ENCODE data around the gene BICD1. TPM values are rescaled to one million over a fixed set of nuclear protein-coding genes. Genes with fewer than 3 reads are reported as not detected.

Gene BICD1
- total RNA-seq, 3 donors from 2014 or later = 4.1 to 13.7 (median 5.3) TPM

- TF ChIP-seq CTCF (IDR thresholded peaks at IDR 0.05) = no peak
- no peaks in the 10 kb centered on the region for H3K36me3 ChIP-seq (ENCODE audit: low read depth)
- intact Hi-C loops (cut with DNase I, micrococcal nuclease) = no loop called here
- ATAC-seq (no peak), DNase-seq (no peak)
- H3K4me3 ChIP-seq = no peak overlapping the region
- no peaks in the 10 kb centered on the region for H3K9me3 ChIP-seq
- no peaks in the 10 kb centered on the region for H3K4me1 ChIP-seq (ENCODE audit: low read depth)
These were observed 192.3 kb downstream of the BICD1 start for GRCh38 chr12:32298917-32299316.

- ATAC-seq = no peak
- TF ChIP-seq CTCF (IDR thresholded peaks at IDR 0.05) = no peak
These were observed 194.6 kb downstream of the BICD1 start for GRCh38 chr12:32301216-32301615.

GRCh38 chr12:32302218-32303173 is 195.8 kb downstream of the BICD1 start:
- no peak for TF ChIP-seq CTCF (IDR thresholded peaks at IDR 0.05)
- Histone ChIP-seq H3K4me1 (ENCODE audit: low read depth) (no peaks in the 10 kb centered on the region), H3K9me3 (no peaks in the 10 kb centered on the region), H3K36me3 (ENCODE audit: low read depth) (no peaks in the 10 kb centered on the region), H3K4me3 (no peak overlapping the region)
- ATAC-seq = peak; percentile 82
- DNase-seq = peak in 2 of 3 donors; percentile 33 to 51
- intact Hi-C loops (cut with DNase I, micrococcal nuclease) = loop anchor here in 1 of 2 donors (10.0 kb wide), 1 partner anchor 238 kb away; no protein-coding TSS in a partner anchor

More at GRCh38 chr12:32301216-32301615, 194.6 kb downstream of the BICD1 start:
- Histone ChIP-seq H3K4me1 (ENCODE audit: low read depth) (no peaks in the 10 kb centered on the region), H3K9me3 (no peaks in the 10 kb centered on the region), H3K36me3 (ENCODE audit: low read depth) (no peaks in the 10 kb centered on the region), H3K4me3 (no peak overlapping the region)
- DNase-seq = no peak
- intact Hi-C loops (cut with DNase I, micrococcal nuclease) = loop anchor here in 1 of 2 donors (10.0 kb wide), 1 partner anchor 236 kb away; no protein-coding TSS in a partner anchor

GRCh38 chr12:32303174-32303549 is 196.5 kb downstream of the BICD1 start:
- TF ChIP-seq CTCF (IDR thresholded peaks at IDR 0.05) = no peak
- DNase-seq = no peak
- no peaks in the 10 kb centered on the region for H3K9me3 ChIP-seq
- H3K4me3 ChIP-seq = no peak overlapping the region
- H3K4me1 ChIP-seq (ENCODE audit: low read depth) = no peaks in the 10 kb centered on the region
- no peak for ATAC-seq
- no peaks in the 10 kb centered on the region for H3K36me3 ChIP-seq (ENCODE audit: low read depth)
- intact Hi-C loops (cut with DNase I, micrococcal nuclease) = loop anchor here in 1 of 2 donors (10.0 kb wide), 1 partner anchor 238 kb away; no protein-coding TSS in a partner anchor

GRCh38 chr12:32305163-32305562 is 198.5 kb downstream of the BICD1 start:
- Histone ChIP-seq H3K4me3 (no peak overlapping the region), H3K9me3 (no peaks in the 10 kb centered on the region), H3K4me1 (ENCODE audit: low read depth) (no peaks in the 10 kb centered on the region), H3K36me3 (ENCODE audit: low read depth) (no peaks in the 10 kb centered on the region)
- DNase-seq (peak in 1 of 3 donors; percentile 60), ATAC-seq (no peak)
- TF ChIP-seq CTCF (IDR thresholded peaks at IDR 0.05) = no peak
- intact Hi-C loops (cut with DNase I, micrococcal nuclease) = loop anchor here in 1 of 2 donors (5.0 to 10.0 kb wide), 2 partner anchors 240 to 623 kb away; no protein-coding TSS in a partner anchor

Measured in mucosa of descending colon (tissue), 3 donors.